Measurements from ENCODE around the gene TMCC3. TPM values are rescaled to one million over a fixed set of nuclear protein-coding genes. Genes with fewer than 3 reads are reported as not detected.

The TMCC3 gene
- total RNA-seq, 1 donor from 2014 or later: 0.65 TPM

DNA sequence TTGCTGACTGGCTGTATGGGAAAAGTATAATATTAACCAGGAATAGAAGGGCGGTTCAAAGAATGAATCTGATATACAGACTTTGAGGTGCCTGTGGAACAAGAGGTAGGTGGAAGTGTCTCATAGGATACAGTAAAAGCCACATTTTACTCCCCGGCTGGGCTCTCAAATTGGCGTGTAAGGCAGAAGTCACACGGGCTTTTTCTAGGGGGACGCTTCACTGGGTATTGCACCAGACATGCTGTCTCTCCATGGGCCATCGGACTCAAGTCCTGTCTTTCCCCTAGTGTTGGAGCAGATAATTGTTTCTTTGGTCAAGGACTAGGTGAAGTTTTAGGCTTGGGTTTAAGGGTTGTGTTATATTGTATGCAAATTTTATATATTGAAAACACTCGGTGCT, 9.1 kb downstream of the TMCC3 start:
- H3K36me3 Mint-ChIP-seq (ENCODE audit: low read depth): no peaks in the 10 kb centered on the region
- TF ChIP-seq, protein P1, sequence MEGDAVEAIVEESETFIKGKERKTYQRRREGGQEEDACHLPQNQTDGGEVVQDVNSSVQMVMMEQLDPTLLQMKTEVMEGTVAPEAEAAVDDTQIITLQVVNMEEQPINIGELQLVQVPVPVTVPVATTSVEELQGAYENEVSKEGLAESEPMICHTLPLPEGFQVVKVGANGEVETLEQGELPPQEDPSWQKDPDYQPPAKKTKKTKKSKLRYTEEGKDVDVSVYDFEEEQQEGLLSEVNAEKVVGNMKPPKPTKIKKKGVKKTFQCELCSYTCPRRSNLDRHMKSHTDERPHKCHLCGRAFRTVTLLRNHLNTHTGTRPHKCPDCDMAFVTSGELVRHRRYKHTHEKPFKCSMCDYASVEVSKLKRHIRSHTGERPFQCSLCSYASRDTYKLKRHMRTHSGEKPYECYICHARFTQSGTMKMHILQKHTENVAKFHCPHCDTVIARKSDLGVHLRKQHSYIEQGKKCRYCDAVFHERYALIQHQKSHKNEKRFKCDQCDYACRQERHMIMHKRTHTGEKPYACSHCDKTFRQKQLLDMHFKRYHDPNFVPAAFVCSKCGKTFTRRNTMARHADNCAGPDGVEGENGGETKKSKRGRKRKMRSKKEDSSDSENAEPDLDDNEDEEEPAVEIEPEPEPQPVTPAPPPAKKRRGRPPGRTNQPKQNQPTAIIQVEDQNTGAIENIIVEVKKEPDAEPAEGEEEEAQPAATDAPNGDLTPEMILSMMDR (IDR thresholded peaks at IDR 0.05): no peak
- no peak for DNase-seq (ENCODE audit: low spot score)
- H3K27me3 Mint-ChIP-seq (ENCODE audit: low read depth): peaks cover 3% of the 10 kb centered on the region
- H3K4me1 Mint-ChIP-seq (ENCODE audit: low read depth): peaks cover 12% of the 10 kb centered on the region
- no peak overlapping the region for H3K27ac Mint-ChIP-seq (ENCODE audit: unreplicated experiment)
- H3K4me3 Mint-ChIP-seq (ENCODE audit: unreplicated experiment): no peak overlapping the region
- H3K9me3 Mint-ChIP-seq (ENCODE audit: low read depth): no peaks in the 10 kb centered on the region

DNA sequence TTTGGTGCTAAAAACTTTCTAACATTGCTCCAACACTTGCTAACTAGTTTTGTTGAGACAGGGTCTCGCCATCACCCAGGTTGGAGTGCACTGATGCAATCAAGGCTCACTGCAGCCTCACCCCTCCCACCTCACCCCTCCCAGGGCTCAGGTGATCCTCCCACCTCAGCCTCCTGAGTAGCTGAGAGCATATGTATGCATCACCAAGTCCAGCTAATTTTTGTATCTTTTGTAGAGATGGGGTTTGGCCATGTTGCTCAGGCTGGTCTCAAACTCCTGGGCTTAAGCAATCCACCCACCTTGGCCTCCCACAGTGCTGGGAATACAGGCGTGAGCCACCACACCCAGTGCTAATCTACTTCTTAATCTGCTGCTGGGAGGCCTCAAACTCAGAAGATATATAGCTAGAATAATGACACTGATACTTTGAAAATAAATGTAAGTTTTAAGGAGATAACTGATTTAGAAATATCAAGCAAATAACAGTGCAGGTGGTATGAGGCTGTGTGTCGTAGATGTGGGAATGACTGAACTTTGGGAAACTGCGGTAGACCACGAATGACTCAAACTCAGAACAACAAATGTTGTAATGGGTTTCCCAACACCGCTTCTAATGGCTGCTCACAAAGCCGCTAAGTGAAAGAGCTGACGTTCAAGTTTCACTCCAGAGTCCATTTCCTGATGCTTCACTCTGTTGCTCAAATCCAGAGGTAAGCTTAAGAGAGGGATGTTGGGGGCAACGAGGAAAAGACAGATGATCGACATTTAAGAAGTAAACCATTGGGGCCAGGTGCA, 10.0 kb downstream of the TMCC3 start:
- no peak overlapping the region for H3K27ac Mint-ChIP-seq (ENCODE audit: unreplicated experiment)
- H3K36me3 Mint-ChIP-seq (ENCODE audit: low read depth): no peaks in the 10 kb centered on the region
- peaks cover 12% of the 10 kb centered on the region for H3K4me1 Mint-ChIP-seq (ENCODE audit: low read depth)
- DNase-seq (ENCODE audit: low spot score): no peak
- TF ChIP-seq, protein P1 (IDR thresholded peaks at IDR 0.05): no peak
- no peaks in the 10 kb centered on the region for H3K9me3 Mint-ChIP-seq (ENCODE audit: low read depth)
- no peak overlapping the region for H3K4me3 Mint-ChIP-seq (ENCODE audit: unreplicated experiment)
- no peaks in the 10 kb centered on the region for H3K27me3 Mint-ChIP-seq (ENCODE audit: low read depth)

DNA sequence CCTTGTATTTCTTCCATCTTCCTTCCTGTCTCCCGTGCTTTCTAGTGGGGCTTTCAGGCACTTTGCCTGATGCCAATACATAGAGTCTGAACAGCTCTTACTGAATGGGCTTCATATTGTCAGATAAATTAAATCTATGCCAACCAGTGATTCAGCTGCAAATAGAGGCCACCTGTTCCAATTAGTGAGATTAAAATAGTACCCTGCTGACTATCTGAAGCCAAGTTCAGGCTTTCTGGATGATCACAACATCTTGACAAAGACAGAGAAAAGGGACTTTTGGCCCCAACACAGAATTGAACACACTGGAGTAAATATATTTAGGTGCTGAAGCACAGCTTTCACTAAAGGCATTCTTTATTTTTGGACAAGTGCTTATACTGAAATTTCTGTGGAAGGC, 11.8 kb downstream of the TMCC3 start:
- Mint-ChIP-seq H3K36me3 (ENCODE audit: low read depth) (no peaks in the 10 kb centered on the region), H3K4me3 (ENCODE audit: unreplicated experiment) (no peak overlapping the region), H3K4me1 (ENCODE audit: low read depth) (peaks cover 4% of the 10 kb centered on the region), H3K27me3 (ENCODE audit: low read depth) (peaks cover 2% of the 10 kb centered on the region), H3K27ac (ENCODE audit: unreplicated experiment) (no peak overlapping the region), H3K9me3 (ENCODE audit: low read depth) (no peaks in the 10 kb centered on the region)
- TF ChIP-seq, protein P1 (IDR thresholded peaks at IDR 0.05): no peak
- DNase-seq (ENCODE audit: low spot score): no peak

- TF ChIP-seq, protein P1 (IDR thresholded peaks at IDR 0.05): no peak
- H3K4me3 Mint-ChIP-seq (ENCODE audit: unreplicated experiment): no peak overlapping the region
- H3K9me3 Mint-ChIP-seq (ENCODE audit: low read depth): no peaks in the 10 kb centered on the region
- no peak overlapping the region for H3K27ac Mint-ChIP-seq (ENCODE audit: unreplicated experiment)
- no peak for DNase-seq (ENCODE audit: low spot score)
- H3K36me3 Mint-ChIP-seq (ENCODE audit: low read depth): no peaks in the 10 kb centered on the region
- H3K4me1 Mint-ChIP-seq (ENCODE audit: low read depth): peaks cover 4% of the 10 kb centered on the region
- peaks cover 2% of the 10 kb centered on the region for H3K27me3 Mint-ChIP-seq (ENCODE audit: low read depth)
Measured at GRCh38 chr12:94637390-94638113, 12.8 kb downstream of the TMCC3 start.

DNA sequence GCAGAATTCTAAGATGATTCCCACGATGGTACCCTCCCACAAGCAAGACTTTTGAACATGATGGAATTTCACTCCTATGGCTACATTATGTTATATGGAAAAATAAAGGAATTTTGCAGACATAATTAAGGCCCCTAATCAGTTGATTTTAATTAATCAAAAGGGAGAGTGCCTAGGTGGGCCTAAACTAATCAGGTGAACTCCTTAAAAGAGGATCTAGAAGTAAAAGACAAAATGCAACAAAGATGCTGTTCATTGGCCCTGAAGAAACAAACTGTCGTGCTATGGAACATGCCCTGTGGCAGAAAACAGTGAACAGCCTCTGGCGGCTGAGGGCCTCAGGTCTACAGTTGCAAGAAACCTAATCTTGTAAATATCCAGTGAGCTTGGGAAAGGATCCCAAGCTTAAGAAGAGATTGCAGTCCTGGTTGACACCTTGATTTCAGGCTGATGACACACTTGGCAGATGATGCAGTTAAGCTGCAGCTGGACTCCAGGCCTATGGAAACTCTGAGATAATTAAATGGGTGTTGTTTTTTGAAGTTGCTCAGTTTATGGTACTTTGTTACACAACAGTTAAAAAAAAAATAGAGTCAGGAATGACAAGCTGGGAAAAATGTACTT, 13.8 kb downstream of the TMCC3 start:
- DNase-seq (ENCODE audit: low spot score): no peak
- Mint-ChIP-seq H3K27ac (ENCODE audit: unreplicated experiment) (no peak overlapping the region), H3K9me3 (ENCODE audit: low read depth) (no peaks in the 10 kb centered on the region), H3K36me3 (ENCODE audit: low read depth) (no peaks in the 10 kb centered on the region), H3K4me1 (ENCODE audit: low read depth) (peaks cover 4% of the 10 kb centered on the region), H3K4me3 (ENCODE audit: unreplicated experiment) (no peak overlapping the region), H3K27me3 (ENCODE audit: low read depth) (peaks cover 2% of the 10 kb centered on the region)
- TF ChIP-seq, protein P1 (IDR thresholded peaks at IDR 0.05): no peak
